ENCODE data around the gene PROCA1. TPM values are rescaled to one million over a fixed set of nuclear protein-coding genes. Genes with fewer than 3 reads are reported as not detected.
"Not testable (repeated sequence)": the region's sequence is repeated elsewhere in the genome, so short reads cannot be mapped to it uniquely, and the experiment has no call there.

The PROCA1 gene
- total RNA-seq, 4 donors from 2014 or later, result 0.46 to 4.3 (median 1.1) TPM; not detected in 1

DNA sequence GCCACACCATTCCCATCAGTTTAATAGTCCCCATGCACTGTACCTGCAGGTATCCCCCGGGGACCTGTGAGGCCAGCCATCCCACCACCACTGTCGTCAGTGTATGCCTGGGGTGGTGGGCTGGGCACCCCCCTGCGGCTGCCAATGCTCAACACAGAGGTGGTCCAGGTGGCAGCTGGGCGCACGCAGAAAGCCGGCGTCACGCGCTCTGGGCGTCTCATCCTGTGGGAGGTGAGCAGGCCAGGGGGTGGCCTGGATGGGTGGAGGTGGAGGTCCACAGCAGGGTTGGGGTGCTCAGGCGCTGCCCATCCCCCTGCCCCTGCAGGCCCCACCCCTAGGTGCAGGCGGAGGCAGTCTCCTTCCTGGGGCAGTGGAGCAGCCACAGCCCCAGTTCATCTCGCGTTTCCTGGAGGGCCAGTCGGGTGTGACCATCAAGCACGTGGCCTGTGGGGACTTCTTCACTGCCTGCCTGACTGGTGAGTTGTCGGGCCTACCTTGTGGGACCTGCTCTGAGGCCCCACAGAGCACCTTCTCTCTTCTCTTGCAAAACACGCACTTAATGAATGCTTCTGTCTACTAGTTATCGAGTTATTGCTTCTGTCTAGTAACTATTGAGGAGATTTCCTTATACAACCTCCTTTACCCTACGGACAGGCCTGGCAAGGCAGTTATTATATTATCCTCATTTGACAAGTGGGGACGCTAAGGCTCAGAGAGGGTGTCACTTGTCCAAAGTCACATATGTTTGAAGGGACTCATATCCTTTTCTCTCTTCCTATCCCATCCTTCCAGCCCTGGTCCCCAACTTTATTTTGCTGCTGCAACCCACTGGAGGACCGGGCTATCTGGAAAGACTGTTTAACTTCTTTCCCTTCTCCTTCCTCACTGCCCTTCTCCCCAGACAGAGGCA lies 26.3 kb upstream of the PROCA1 start:
- no peaks in the 10 kb centered on the region for H3K27me3 ChIP-seq
- WGBS, 2 donors, result 66 to 84% methylated on average over 6 to 13 of the region's 22 CpGs
- TF ChIP-seq, protein P1, sequence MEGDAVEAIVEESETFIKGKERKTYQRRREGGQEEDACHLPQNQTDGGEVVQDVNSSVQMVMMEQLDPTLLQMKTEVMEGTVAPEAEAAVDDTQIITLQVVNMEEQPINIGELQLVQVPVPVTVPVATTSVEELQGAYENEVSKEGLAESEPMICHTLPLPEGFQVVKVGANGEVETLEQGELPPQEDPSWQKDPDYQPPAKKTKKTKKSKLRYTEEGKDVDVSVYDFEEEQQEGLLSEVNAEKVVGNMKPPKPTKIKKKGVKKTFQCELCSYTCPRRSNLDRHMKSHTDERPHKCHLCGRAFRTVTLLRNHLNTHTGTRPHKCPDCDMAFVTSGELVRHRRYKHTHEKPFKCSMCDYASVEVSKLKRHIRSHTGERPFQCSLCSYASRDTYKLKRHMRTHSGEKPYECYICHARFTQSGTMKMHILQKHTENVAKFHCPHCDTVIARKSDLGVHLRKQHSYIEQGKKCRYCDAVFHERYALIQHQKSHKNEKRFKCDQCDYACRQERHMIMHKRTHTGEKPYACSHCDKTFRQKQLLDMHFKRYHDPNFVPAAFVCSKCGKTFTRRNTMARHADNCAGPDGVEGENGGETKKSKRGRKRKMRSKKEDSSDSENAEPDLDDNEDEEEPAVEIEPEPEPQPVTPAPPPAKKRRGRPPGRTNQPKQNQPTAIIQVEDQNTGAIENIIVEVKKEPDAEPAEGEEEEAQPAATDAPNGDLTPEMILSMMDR (IDR thresholded peaks at IDR 0.05), result no peak
- no peak for TF ChIP-seq POLR2A (IDR thresholded peaks at IDR 0.05)
- H3K4me3 ChIP-seq (replicated peaks in 1 of 3), result no peak overlapping the region
- intact Hi-C loops (cut with DNase I), result no loop called here
- no peaks in the 10 kb centered on the region for H3K9me3 ChIP-seq
- no peak overlapping the region for H3K27ac ChIP-seq
- H3K36me3 ChIP-seq, result no peaks in the 10 kb centered on the region
- H3K4me1 ChIP-seq, result peaks cover 10 to 17% of the 10 kb centered on the region in 2 donors
- peak; percentile 69 to 73 for DNase-seq

DNA sequence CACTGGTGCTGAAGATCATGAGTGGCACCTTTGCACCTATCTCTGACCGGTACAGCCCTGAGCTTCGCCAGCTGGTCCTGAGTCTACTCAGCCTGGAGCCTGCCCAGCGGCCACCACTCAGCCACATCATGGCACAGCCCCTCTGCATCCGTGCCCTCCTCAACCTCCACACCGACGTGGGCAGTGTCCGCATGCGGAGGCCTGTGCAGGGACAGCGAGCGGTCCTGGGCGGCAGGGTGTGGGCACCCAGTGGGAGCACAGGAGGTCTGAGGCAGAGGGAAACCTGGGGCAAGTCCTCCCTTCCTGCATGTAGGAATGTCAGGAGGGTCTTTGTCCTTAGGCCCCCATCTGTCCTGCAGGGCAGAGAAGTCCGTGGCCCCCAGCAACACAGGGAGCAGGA lies 25.6 kb upstream of the PROCA1 start:
- intact Hi-C loops (cut with DNase I), result no loop called here
- Histone ChIP-seq H3K4me3 (replicated peaks in 1 of 3) (no peak overlapping the region), H3K27me3 (no peaks in the 10 kb centered on the region), H3K36me3 (no peaks in the 10 kb centered on the region), H3K27ac (no peak overlapping the region), H3K4me1 (peaks cover 9 to 10% of the 10 kb centered on the region in 2 donors), H3K9me3 (no peaks in the 10 kb centered on the region)
- TF ChIP-seq, protein P1 (IDR thresholded peaks at IDR 0.05), result no peak
- TF ChIP-seq POLR2A (IDR thresholded peaks at IDR 0.05), result no peak
- 77 to 93% methylated on average over 5 to 12 of the region's 12 CpGs for WGBS, 2 donors
- DNase-seq, result no peak

DNA sequence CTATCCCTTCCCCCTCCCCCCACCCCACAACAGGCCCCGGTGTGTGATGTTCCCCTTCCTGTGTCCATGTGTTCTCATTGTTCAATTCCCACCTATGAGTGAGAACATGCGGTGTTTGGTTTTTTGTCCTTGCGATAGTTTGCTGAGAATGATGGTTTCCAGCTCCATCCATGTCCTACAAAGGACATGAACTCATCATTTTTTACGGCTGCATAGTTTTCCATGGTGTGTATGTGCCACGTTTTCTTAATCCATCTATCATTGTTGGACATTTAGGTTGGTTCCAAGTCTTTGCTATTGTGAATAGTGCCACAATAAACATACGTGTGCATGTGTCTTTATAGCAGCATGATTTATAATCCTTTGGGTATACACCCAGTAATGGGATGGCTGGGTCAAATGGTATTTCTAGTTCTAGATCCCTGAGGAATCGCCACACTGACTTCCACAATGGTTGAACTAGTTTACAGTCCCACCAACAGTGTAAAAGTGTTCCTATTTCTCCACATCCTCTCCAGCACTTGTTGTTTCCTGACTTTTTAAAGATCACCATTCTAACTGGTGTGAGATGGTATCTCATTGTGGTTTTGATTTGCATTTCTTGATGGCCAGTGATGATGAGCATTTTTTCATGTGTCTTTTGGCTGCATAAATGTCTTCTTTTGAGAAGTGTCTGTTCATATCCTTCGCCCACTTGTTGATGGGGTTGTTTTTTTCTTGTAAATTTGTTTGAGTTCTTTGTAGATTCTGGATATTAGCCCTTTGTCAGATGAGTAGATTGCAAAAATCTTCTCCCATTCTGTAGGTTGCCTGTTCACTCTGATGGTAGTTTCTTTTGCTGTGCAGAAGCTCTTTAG lies 24.5 kb upstream of the PROCA1 start:
- H3K4me3 ChIP-seq (replicated peaks in 1 of 3); H3K9me3 ChIP-seq; intact Hi-C loops (cut with DNase I); DNase-seq; H3K27ac ChIP-seq; H3K4me1 ChIP-seq; H3K27me3 ChIP-seq; H3K36me3 ChIP-seq: not testable (repeated sequence)
- 95 to 97% methylated on average over 7 of the region's 8 CpGs for WGBS, 2 donors

DNA sequence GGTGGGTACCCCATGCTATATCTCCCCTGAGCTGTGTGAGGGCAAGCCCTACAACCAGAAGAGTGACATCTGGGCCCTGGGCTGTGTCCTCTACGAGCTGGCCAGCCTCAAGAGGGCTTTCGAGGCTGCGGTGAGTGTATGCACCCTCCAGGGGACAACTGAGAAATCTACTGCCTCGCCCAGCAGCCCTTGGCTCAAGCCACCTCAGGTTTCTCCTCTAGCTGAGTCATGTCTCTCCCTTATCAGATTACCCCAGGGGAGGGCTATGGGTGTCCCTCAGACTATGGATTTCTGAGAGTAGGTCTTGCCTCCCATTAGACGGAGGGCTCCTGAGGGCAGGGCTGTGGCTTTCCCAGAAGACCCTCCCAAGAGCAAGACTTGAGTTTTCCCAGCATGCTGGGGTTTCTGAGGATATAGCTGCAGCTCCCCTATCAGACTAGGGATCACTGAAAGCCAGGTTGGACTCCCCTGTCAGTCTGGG lies 23.6 kb upstream of the PROCA1 start:
- TF ChIP-seq POLR2A (IDR thresholded peaks at IDR 0.05), result no peak
- TF ChIP-seq, protein P1 (IDR thresholded peaks at IDR 0.05), result no peak
- Histone ChIP-seq H3K4me3 (replicated peaks in 1 of 3) (no peak overlapping the region), H3K27ac (no peak overlapping the region), H3K36me3 (no peaks in the 10 kb centered on the region), H3K9me3 (no peaks in the 10 kb centered on the region), H3K27me3 (no peaks in the 10 kb centered on the region), H3K4me1 (peaks cover 9 to 10% of the 10 kb centered on the region in 2 donors)
- DNase-seq, result no peak
- intact Hi-C loops (cut with DNase I), result no loop called here
- 87 to 92% methylated on average over 5 of the region's 5 CpGs for whole genome bisulfite sequencing, 2 donors

- WGBS, 2 donors, result 87 to 91% methylated on average over 7 to 10 of the region's 10 CpGs
- TF ChIP-seq, protein P1 (IDR thresholded peaks at IDR 0.05), result no peak
- TF ChIP-seq POLR2A (IDR thresholded peaks at IDR 0.05), result no peak
- no peaks in the 10 kb centered on the region for H3K36me3 ChIP-seq
- no peak overlapping the region for H3K4me3 ChIP-seq (replicated peaks in 1 of 3)
- peaks cover 9 to 10% of the 10 kb centered on the region in 2 donors for H3K4me1 ChIP-seq
- intact Hi-C loops (cut with DNase I), result no loop called here
- H3K27me3 ChIP-seq, result no peaks in the 10 kb centered on the region
- H3K27ac ChIP-seq, result no peak overlapping the region
- no peak for DNase-seq
- no peaks in the 10 kb centered on the region for H3K9me3 ChIP-seq
Observed at GRCh38 chr17:28734712-28735241, 23.1 kb upstream of the PROCA1 start.
